Measurements from ENCODE around the gene EFCAB12.
A peak's percentile ranks its signal among the peaks of the same experiment; 100 is the strongest.
"Not testable (repeated sequence)": the region's sequence is repeated elsewhere in the genome, so short reads cannot be mapped to it uniquely, and the experiment has no call there.

EFCAB12 gene

DNA sequence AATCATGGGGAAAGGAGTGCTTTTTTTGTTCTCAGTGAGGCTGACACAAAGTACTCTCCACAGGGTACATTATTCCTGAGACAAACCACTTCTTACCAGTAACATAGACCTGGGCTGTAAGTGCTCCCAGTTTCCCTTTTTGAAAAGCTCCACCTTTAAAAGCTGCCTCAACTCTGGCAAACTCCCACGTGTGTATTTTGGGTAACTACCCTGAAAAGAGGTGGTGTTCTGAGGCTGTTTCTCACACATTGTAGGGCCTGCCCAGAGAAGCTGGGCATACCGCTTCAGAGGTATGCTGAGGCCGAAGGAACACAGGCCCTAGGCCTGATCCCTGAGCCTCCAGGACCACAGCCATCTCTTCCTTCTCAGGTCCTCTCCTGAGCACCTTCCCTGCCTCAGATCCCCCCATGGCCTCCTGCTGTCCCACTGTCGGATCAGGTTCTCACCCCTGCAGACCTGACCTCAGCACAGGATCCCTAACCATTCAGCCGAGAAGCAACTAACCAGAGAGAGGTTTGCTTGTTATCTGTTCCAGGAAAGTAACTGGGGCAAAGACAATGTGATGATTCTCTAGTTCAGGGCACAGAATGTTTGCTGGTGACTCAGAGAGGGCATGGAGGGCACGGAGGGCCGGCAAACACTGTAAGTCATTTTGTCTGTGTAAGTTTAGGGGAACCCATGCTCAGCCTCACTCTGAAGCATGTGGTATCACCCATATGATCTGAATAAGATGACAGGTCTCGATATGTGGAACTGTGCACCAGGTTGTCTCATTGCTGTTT is 36.1 kb downstream of the EFCAB12 start:
- not testable (repeated sequence) for DNase-seq

DNA sequence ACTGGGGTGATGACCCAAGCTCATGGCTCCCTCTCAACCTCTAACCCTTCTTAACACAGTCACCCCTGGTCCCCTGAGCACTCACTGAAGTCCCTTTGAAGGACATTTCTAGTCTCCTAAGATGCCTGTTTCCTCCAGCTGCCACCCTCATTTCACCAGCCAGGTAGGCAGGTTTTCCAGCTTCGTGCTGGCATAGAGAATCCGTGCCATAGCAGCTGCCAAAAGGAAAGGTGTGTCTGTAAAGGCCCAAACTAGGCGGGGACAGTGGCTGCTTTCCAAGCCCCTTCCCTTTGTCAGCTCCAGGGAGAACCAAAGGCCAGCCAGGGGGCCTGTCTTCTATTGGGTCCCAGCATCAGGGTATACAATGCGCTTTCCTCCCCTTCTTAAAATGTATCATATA is 36.9 kb downstream of the EFCAB12 start:
- not testable (repeated sequence) for DNase-seq

DNA sequence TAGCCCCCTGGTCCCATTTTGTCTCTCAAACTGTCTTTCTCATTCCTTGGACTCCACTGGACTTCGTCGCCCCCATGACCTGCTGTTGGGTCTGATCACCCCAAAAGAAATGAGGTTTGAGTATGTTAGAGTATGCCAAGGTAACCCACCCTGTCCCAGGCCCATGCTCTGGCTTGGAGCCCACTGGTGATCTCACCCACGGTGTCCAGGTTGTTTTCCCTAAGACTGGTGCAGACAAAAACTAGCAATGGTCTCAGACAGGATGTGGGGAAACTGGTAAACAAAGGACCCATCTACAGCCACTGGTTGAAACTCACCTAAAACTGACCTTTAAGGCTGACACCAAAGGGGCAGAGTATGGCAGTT is 38.9 kb downstream of the EFCAB12 start:
- DNase-seq: no peak

DNA sequence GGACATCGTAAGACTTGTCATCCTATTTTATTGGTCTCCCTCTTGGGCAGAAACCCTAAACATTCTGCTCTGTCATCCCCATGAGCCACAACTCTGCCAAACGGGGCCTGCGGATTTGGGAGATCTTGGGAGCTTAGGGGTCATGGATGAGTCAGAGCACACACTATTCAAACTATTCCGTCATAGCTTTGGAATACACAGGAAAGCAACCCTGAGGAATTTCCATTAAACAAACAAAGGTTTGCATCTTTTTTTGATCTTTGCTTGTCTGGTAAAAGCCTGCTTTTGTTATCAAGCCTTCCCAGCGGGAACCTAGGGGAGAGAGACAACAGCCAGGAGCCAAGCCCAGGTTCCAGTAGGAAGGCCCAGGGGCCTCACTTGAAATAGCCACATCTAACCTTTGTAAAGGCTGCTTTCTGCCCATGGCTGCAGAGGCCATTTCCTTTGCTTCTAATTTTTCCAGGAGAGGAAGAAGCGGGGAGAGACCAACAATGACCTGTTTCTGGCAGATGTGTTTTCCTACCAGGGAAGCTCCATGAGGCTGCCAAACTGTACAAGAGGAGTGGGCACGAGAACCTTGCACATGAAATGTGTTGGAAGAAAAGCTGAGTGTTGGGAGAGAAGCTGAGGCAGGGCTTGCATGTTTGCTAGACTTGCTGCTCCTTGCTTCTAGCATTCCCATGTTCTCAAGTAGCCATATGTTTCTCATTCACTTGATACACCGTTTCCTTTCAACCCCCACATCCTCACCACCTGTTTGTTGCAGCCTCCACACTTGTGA is 39.5 kb downstream of the EFCAB12 start:
- DNase-seq: not testable (repeated sequence)

DNA sequence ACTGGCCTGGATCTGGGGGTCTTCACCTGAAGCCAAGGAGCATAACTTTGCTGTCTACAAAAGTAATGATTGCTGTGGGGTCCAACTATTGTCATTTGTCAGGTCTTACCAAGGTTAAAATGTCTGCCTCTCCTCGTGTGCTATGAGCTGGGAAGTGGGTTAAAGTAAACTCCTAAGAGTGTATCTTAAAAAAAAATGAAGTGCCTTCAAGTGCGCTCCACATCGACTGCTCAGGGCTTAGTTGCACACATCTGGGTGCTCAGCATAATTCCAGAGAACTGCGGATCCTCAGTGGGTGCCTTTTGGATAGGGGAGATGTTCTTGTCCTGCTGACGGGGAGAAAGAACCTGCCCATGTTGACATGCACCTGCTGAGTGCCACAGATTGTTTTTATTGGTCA is 40.9 kb downstream of the EFCAB12 start:
- DNase-seq: no peak

DNA sequence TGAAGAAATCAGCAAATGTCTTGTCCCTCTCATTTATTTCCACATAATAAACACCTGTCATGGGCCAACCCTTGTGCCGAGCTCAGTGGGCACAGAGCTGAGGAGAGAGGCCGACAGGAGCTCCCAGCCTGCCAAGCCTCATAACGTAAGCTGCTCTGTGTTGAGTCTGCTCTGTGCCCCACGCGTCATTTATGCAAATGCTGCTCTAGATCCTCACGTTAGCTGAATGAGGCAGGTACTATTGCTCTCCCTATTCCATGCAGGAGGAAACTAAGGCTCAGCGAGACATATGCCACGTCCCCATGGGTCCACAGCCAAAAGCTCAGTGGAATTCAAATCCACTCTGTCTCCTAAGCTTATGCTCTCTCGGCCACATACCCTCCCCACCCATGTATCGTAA is 41.5 kb downstream of the EFCAB12 start:
- DNase-seq: no peak

DNA sequence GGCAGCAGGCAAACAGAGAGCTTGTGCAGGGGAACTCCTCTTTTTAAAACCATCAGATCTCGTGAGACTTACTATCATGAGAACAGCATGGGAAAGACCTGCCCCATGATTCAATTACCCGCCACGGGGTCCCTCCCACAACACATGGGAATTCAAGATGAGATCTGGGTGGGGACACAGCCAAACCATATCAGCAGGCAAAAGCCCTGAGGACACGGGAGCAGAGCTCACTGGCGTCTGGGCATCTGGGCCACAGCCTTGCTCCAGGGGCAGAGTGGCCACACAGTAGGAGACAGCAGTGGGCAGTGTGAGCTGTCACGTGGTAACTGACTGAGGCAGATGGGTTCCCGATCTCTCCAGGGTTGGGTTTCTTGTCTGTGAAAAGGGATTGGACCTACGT is 42.9 kb downstream of the EFCAB12 start:
- peak in 1 of 14 donors; percentile 16 for DNase-seq

DNA sequence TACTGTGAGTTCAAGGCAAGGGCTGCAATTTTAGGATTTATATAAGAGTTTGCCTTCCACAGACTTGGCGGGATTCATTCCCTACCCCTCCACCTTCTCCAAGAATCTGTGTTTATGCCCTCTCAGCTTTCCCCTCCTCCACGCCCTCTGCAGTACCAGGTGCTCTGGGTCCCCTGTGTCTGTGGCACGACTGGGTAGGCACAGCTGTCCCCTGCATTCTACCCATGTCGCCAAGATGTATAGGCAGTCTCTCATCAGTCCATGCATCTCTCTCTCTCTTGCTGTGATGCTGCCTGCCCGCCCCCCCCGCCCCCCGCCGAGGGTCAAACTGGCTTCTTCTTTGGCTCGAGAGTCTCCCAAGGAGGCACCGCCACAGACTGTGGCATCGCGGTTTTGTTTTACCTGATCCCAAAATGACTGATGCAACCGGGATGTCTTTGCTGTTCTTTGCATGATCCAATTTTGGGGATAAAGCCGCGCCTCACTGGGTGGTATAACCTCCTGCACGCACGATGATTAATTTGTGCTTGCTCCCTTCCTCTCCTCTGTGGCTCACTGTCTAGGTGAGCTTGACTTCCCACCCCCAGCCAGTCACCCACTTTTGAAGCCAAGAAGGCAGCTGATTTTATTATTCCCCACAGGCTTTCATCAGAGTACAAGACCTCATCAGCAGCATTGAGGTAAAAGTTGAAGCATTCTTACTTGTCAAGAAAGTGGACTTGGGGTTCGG is 43.7 kb downstream of the EFCAB12 start:
- DNase-seq: no peak

DNA sequence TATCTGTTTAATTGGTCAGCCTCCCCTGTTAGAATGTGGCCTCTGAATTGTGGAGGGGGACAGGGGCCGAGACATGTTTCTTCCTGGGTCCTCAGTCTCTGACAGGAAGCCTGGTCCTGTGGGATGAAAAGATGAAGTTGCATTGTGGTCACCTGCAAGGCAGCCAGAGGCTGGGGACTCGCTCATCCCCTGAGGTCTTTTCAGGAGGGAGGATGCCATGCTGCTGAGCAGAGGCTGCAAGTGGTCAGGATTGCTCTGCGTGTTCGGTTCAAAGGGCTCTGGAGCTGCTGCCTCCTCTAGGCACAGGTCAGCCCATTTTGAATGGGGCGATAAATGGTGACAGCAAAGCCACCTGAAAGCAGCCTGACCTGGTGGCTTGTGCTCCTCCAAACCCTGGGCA is 44.3 kb downstream of the EFCAB12 start:
- not testable (repeated sequence) for DNase-seq

DNA sequence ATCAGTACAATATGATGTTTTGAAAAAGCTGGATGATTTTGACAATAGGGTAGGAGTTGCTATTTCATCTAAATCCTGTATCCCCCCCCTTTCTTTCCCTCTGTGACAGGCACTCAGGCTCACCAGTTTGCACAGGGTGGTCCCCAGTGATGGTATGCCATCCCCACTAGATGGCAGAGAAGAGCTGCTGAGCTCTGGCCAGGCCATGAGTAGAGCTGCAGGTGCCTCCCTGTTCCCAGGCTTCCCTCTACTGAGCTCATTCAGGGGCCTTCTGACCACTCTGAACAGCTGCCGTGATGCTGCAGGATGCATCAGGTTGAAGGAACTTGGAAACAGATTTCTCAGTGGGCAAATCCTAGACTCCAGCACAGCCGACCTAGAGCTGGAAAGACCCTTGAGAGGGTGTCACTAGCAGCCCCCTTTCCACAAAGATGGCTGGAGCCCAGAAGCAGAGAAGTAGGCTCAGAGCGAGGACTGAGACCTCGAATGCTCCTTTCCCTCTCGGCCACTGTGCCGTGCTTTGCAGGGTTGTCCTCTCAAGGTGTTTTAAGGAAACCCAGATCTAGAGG is 45.1 kb downstream of the EFCAB12 start:
- peak in 10 of 14 donors; percentile 10 to 45 (median 20) for DNase-seq

DNA sequence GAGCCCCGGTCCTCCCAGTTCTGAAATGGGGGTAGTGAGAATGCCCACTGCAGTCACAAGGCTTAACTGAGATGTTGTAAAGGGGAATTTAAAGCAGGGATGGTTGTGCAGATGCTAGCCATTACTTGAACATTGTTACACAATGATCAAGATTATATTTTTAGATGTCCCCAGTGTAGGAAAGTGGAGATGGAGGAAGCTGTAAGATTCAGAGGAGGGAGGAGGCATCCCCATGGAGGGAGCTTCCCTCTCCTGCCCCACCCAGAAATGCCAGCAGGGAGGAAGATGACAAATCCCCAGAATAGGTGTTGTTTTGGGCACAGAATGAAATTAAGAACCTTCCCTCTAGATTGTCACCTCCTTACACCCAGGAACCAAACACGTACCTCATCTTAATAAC is 46.1 kb downstream of the EFCAB12 start:
- no peak for DNase-seq

DNA sequence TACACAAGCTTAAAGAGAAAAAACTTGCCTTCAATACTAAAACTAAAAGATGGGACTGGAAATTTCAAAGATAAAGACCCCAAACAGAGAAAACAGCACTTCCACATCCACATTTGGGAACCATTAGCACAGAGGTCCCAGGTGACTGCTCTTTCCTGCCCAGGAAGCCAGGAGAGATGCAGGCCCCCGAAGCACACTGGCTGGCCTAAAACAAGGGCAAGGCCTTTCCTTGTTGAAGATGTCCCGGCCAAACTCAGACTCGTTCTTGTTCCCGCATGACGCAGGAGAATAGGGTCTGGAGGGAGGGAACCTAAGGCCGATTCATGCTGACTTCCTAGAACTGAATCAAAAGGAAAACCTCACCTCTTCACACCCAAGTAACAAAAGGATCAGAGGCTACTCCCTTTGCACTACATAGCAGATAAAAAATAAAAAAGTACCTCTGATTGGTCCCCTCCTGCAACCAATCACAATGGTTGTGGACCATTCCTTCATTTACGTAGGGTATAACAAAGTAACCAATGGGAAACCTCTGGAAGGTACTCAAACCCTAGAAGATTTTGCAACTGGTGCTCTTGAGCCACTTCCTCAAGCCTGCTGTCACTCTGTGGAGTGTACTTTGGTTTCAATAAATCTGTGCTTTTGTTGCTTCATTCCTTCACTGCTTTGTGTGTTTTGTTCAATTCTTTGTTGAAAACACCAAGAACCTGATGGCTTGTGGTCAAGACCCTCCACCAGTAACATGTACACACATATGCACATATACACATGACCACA is 48.7 kb downstream of the EFCAB12 start:
- DNase-seq: no peak

DNA sequence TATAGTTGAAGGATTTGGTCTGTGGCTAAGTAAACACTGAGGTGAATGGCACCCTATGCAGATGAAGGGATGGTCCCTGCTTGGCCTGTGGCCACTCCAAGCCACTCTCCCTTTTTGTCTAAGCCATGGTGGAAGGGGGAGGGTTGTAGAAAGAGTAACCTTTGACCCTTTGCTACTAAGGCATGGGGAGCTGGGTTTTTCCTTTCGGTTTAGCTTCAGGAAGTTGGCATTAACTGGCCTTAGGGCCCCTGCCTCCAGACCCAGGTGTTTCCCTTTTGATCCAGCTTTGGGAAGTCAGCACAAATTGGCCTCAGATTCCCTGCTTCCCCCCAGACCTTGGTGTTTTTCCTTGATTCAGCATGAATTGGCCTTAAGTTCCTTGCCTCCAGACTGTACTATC is 49.5 kb downstream of the EFCAB12 start:
- no peak for DNase-seq

DNA sequence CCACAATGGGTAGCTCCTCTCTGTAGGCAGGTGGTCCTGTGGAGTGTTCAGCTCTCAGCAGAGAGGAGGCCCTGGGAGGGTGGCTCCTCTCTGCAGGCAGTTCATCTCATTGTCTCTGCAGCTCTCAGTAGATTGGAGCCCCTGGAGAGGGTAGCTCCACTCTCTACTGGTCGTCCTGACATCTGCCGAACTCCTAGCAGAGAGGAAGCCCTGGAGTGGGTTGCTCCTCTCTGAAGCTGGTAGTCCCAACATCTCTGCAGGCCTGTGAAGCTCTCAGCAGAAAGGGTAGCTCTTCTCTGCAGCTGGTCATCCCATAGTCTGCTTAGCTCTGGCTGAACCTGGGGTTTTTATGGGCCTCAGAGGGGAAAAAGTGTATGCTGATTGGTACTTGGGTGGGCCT is 50.8 kb downstream of the EFCAB12 start:
- no peak for DNase-seq

DNA sequence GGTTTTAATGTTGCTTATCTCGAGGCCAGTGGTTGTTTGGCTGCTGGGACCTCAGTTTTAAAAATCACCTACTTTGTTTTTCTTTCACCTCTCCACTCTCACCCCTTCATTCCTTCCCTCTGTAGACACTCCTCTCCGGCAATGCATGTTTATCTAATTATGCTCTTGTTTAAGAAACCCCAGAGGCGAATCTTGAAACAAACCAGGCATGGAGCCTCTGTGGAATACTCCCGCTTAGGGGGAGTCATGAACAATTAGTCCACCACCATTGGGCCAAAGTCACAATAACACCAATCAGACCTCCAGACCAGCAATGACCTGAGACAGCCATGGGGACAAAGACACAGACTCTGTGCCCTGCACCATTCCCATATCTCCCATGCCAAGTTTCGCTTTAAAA is 53.3 kb downstream of the EFCAB12 start:
- no peak for DNase-seq

DNA sequence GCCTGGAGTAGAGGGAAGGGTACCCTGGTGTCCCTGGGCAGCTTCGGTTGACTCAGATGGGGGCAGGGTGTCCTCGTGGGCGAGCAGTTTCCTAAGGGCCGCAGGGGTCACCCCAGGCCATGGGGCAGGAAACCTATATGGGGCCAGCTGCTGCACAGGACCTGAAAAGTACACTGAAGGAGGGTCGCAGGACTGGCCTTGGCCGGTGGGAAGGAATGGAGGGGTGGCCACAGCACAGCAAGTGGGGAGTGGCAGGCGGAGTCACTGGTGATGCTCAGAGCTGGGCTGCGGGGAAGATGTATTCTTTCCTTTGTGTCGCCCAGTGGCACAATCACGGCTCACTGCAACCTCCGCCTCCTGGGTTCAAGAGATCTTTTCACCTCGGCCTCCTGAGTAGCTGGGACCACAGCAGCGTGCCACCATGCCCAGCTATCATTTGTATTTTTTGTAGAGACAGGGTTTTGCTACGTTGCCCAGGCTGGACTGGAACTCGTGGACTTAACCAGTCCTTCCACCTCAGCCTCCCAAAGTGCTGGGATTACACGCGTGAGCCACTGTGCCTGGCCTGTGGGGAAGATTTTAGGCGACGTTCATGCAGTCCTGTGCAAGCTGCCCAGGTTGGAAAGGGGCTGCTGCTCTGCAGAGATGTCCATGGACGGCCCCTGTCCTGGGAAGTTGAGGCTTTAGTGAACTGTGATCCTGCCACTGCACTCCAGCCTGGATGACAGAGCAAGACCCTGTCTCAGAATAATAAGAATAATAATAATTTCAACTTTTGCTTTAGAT is 57.2 kb downstream of the EFCAB12 start:
- DNase-seq: no peak

DNA sequence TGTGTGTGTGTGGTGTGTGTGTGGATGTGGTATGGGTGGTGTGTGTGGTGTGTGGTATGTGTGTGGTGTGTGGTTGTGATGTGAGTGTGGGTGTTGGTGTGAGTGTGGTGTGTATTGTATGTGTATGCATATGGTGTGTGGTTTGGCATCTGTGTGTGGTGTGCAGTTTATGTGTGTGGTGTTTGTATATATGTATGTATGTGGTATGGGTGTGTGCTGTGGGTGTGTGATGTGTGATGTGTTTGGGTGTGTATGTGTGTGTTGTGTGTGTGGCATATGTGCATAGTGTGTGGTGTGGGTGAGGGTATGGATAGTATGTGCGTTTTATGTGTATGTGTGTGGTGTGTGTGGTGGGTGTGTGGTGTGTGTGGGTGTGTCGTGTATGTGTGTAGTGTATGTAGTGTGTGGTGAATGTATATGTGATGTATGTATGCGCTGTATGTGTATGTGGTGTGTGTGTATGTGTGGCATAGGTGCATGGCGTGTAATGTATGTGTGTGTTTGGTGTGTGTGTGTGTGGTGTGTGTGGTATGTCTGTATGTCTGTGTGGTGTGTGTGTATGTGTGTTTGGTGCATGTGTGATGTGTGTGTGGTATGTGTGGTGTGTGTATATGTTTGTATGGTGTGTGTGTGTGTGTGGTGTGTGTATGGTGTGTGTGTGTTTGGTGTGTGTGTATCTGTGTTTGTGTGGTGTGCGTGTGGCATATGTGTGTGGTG is 58.0 kb downstream of the EFCAB12 start:
- no peak for DNase-seq

DNA sequence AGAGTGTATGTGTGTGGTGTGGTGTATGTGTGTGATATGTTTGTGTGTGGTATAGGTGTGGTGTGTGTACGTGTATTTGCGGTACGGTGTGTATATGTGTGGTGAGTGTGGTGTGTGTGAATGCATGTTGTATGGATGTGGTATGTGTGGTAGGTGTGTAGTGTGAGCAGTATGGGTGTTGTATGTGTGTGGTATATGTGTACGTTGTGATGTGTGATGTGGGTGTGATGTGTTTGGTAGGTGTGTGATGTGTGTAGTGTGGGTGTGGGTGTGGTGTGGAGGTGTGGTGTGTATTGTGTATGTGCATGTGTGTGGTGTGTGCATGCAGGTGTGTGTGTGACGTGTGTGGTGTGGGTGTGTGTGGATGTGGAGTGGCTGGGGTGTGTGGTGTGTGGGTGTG is 58.7 kb downstream of the EFCAB12 start:
- no peak for DNase-seq

DNA sequence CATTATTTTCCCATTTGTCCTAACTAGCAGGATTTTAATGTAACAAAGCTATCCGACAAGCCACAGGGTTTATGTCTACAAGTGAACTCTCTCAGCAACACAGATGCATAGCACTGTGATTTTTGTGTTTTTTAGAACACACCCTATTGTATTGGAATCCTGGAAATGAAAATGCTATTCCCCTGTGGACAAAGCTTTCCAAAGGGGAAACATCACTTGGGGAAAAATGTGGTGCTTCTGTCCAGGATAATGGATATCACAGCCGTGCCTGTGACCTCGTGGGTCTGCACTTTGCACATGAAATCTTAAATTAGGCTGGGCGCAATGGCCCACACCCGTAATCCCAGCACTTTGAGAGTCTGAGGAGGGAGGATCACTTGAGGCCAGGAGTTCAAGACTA is 60.6 kb downstream of the EFCAB12 start:
- no peak for DNase-seq

DNA sequence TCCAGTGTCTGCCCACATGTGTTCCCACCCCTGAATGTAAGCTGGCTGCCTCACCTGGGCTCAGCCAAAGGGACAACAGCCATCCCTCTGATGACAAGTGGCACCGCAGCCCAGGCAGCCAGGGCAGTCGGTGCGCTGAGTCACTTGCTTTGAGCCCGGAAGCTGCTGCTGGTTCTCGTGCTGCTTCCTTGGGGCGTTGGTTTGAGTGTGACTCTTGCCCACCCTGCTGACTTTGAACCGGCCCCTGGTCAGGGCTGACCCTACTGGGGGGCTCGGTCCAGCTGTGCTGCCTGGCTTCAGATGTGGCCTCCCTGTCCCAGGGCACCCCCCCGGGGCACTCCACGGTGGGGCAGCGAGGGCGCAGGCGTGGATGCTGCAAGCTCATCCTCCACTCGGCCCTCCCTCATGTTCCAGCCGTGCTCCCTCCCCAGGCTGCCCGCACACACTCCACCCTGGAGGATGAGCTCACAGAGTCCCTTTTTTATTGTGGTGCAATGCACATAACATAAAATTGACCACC is 62.1 kb downstream of the EFCAB12 start:
- DNase-seq: no peak

Measured in C1 segment of cervical spinal cord (tissue), 14 donors.